ENCODE measurements around the gene PIEZO1.
A peak's percentile ranks its signal among the peaks of the same experiment; 100 is the strongest.
"Not testable (repeated sequence)": the region's sequence is repeated elsewhere in the genome, so short reads cannot be mapped to it uniquely, and the experiment has no call there.

PIEZO1 gene

DNA sequence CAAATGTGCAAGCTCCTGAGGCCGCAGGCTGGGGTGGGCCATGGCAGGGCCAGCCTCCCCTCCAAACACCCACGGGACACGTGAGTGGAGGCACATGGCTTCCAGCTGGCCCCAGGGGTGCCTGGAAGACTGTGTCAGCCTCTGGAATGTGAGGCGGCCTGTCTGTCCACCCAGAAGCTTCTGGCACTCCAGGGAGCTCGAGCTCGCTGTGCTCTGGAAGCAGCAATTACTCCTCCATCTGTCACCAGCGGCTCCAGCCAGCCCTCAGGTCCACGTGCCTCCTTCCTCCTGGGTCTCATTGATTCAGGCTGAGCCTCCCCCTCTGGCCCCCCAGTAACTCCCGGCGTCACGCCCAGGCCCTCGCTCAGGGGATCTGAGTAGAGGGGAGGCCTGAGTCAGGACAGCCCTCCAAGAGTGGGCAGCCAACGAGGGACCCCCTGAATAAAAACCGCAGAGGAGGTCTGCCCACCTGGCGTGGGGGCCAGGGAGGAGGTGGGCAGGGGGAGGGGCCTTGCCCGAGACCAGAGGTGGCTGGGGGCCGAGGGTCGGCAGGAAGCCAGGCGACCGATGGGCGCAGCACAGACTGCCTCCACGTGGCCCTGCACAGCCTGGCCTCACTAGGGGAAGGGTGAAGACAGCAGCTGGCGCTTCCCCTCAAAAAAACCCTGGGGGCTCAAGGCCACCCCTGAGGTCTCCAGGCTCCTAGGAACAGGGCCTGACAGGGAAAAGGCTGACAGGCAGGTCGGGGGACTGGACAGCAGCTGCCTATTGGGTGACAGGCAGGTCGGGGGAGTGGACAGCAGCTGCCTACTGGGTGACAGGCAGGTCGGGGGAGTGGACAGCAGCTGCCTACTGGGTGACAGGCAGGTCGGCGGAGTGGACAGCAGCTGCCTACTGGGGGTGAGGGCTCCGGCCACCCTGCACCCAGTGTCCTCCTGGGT lies 11.9 kb downstream of the PIEZO1 start:
- peak overlapping the region; percentile 78 for H2BK5ac ChIP-seq (ENCODE audit: low read depth, low read length, poor library complexity)
- no peak overlapping the region for H2AK5ac ChIP-seq (ENCODE audit: low read length)
- peak overlapping the region; percentile 9 for H2BK120ac ChIP-seq (ENCODE audit: insufficient read depth, low read length, poor library complexity)
- peak overlapping the region; percentile 91 for H3K27ac ChIP-seq (ENCODE audit: low read depth, low read length)
- H2BK12ac ChIP-seq (ENCODE audit: low read length), result no peak overlapping the region
- peaks cover 0 to 2% of the 10 kb centered on the region in 2 experiments for H3K36me3 ChIP-seq (ENCODE audit: control insufficient read depth in 1 of 2, insufficient read depth in 2 of 2, low read length in 2 of 2)
- H3K27me3 ChIP-seq (ENCODE audit: insufficient read depth, low read length), result no peaks in the 10 kb centered on the region
- H3K4ac ChIP-seq (ENCODE audit: low read depth, low read length), result no peak overlapping the region
- no peak overlapping the region for H3K18ac ChIP-seq (ENCODE audit: low read length)
- no CpG with 5 or more reads among the region's 29 CpGs for WGBS (ENCODE audit: extremely low coverage, insufficient coverage, insufficient read length)
- peak overlapping the region; percentile 27 for H4K91ac ChIP-seq (ENCODE audit: low read depth, low read length)
- DNase-seq, result peak; percentile 90 to 93
- H3K4me1 ChIP-seq (ENCODE audit: control insufficient read depth in 1 of 2, insufficient read depth in 2 of 2, low read length in 2 of 2), result peaks cover 58 to 68% of the 10 kb centered on the region in 2 experiments
- no peak overlapping the region for H3K4me3 ChIP-seq (ENCODE audit: low read depth, low read length)
- H3K79me1 ChIP-seq (ENCODE audit: low read length), result peaks cover 16% of the 10 kb centered on the region
- no peak overlapping the region for H2AFZ ChIP-seq (ENCODE audit: insufficient read depth, low read length, poor library complexity)
- H3K9me3 ChIP-seq (ENCODE audit: insufficient read depth, low read depth, low read length), result no peaks in the 10 kb centered on the region
- no peak overlapping the region for H4K12ac ChIP-seq (ENCODE audit: low read depth, low read length)
- peaks cover 11% of the 10 kb centered on the region for H3K79me2 ChIP-seq (ENCODE audit: control insufficient read depth, insufficient read depth, low read length, poor library complexity)
- no peak overlapping the region for H4K8ac ChIP-seq (ENCODE audit: low read depth, low read length)
- H3K4me2 ChIP-seq (ENCODE audit: low read length), result peak overlapping the region; percentile 58
- no peak overlapping the region for H3K23ac ChIP-seq (ENCODE audit: low read length)
- H3K9ac ChIP-seq (ENCODE audit: low read length), result no peak overlapping the region
- H3K14ac ChIP-seq (ENCODE audit: low read length), result no peak overlapping the region

DNA sequence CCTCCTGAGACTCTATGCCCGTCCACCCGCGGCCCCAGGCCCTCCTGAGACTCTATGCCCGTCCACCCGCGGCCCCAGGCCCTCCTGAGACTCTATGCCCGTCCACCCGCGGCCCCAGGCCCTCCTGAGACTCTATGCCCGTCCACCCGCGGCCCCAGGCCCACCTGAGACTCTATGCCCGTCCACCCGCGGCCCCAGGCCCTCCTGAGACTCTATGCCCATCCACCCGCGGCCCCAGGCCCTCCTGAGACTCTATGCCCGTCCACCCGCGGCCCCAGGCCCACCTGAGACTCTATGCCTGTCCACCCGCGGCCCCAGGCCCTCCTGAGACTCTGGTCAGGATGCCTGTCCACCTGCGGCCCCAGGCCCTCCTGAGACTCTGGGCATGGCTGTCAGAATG lies 13.2 kb downstream of the PIEZO1 start:
- H3K36me3 ChIP-seq (ENCODE audit: control insufficient read depth in 1 of 2, insufficient read depth in 2 of 2, low read length in 2 of 2); H3K9ac ChIP-seq (ENCODE audit: low read length); H3K27me3 ChIP-seq (ENCODE audit: insufficient read depth, low read length); H3K14ac ChIP-seq (ENCODE audit: low read length); H2AK5ac ChIP-seq (ENCODE audit: low read length); H2BK5ac ChIP-seq (ENCODE audit: low read depth, low read length, poor library complexity); H3K27ac ChIP-seq (ENCODE audit: low read depth, low read length); H2BK120ac ChIP-seq (ENCODE audit: insufficient read depth, low read length, poor library complexity); H3K4me3 ChIP-seq (ENCODE audit: low read depth, low read length); H3K23ac ChIP-seq (ENCODE audit: low read length); DNase-seq; H3K4me2 ChIP-seq (ENCODE audit: low read length); H3K9me3 ChIP-seq (ENCODE audit: insufficient read depth, low read depth, low read length); H4K8ac ChIP-seq (ENCODE audit: low read depth, low read length); H3K79me2 ChIP-seq (ENCODE audit: control insufficient read depth, insufficient read depth, low read length, poor library complexity); H2AFZ ChIP-seq (ENCODE audit: insufficient read depth, low read length, poor library complexity); H4K91ac ChIP-seq (ENCODE audit: low read depth, low read length); H4K12ac ChIP-seq (ENCODE audit: low read depth, low read length): not testable (repeated sequence)
- peaks cover 68 to 74% of the 10 kb centered on the region in 2 experiments for H3K4me1 ChIP-seq (ENCODE audit: control insufficient read depth in 1 of 2, insufficient read depth in 2 of 2, low read length in 2 of 2)
- peak overlapping the region; percentile 8 for H2BK12ac ChIP-seq (ENCODE audit: low read length)
- peak overlapping the region; percentile 4 for H3K18ac ChIP-seq (ENCODE audit: low read length)
- peak overlapping the region; percentile 44 for H3K4ac ChIP-seq (ENCODE audit: low read depth, low read length)
- peaks cover 16% of the 10 kb centered on the region for H3K79me1 ChIP-seq (ENCODE audit: low read length)
- WGBS (ENCODE audit: extremely low coverage, insufficient coverage, insufficient read length), result no CpG with 5 or more reads among the region's 23 CpGs

- no peak for DNase-seq
- H3K23ac ChIP-seq (ENCODE audit: low read length), result no peak overlapping the region
- H3K18ac ChIP-seq (ENCODE audit: low read length), result peak overlapping the region; percentile 55
- peak overlapping the region; percentile 70 for H3K14ac ChIP-seq (ENCODE audit: low read length)
- H4K12ac ChIP-seq (ENCODE audit: low read depth, low read length), result no peak overlapping the region
- peaks cover 70 to 78% of the 10 kb centered on the region in 2 experiments for H3K4me1 ChIP-seq (ENCODE audit: control insufficient read depth in 1 of 2, insufficient read depth in 2 of 2, low read length in 2 of 2)
- H2AFZ ChIP-seq (ENCODE audit: insufficient read depth, low read length, poor library complexity), result no peak overlapping the region
- H2BK5ac ChIP-seq (ENCODE audit: low read depth, low read length, poor library complexity), result peak overlapping the region; percentile 43
- H3K79me1 ChIP-seq (ENCODE audit: low read length), result peaks cover 16% of the 10 kb centered on the region
- no peaks in the 10 kb centered on the region for H3K27me3 ChIP-seq (ENCODE audit: insufficient read depth, low read length)
- WGBS (ENCODE audit: extremely low coverage, insufficient coverage, insufficient read length), result no CpG with 5 or more reads among the region's 19 CpGs
- H3K79me2 ChIP-seq (ENCODE audit: control insufficient read depth, insufficient read depth, low read length, poor library complexity), result peaks cover 12% of the 10 kb centered on the region
- peak overlapping the region; percentile 18 for H2BK120ac ChIP-seq (ENCODE audit: insufficient read depth, low read length, poor library complexity)
- no peak overlapping the region for H3K4me2 ChIP-seq (ENCODE audit: low read length)
- H3K4ac ChIP-seq (ENCODE audit: low read depth, low read length), result peak overlapping the region; percentile 51
- peak overlapping the region; percentile 65 for H4K91ac ChIP-seq (ENCODE audit: low read depth, low read length)
- peaks cover 0 to 2% of the 10 kb centered on the region in 2 experiments for H3K36me3 ChIP-seq (ENCODE audit: control insufficient read depth in 1 of 2, insufficient read depth in 2 of 2, low read length in 2 of 2)
- H4K8ac ChIP-seq (ENCODE audit: low read depth, low read length), result peak overlapping the region; percentile 36
- no peak overlapping the region for H3K4me3 ChIP-seq (ENCODE audit: low read depth, low read length)
- peak overlapping the region; percentile 28 for H3K27ac ChIP-seq (ENCODE audit: low read depth, low read length)
- H2BK12ac ChIP-seq (ENCODE audit: low read length), result peak overlapping the region; percentile 87
- H3K9ac ChIP-seq (ENCODE audit: low read length), result no peak overlapping the region
- H2AK5ac ChIP-seq (ENCODE audit: low read length), result peak overlapping the region; percentile 81
- H3K9me3 ChIP-seq (ENCODE audit: insufficient read depth, low read depth, low read length), result no peaks in the 10 kb centered on the region
Measured at GRCh38 chr16:88771294-88771772, 13.7 kb downstream of the PIEZO1 start.

GRCh38 chr16:88770461-88771293 lies 14.3 kb downstream of the PIEZO1 start:
- Histone ChIP-seq H4K12ac (ENCODE audit: low read depth, low read length) (no peak overlapping the region), H3K4me3 (ENCODE audit: low read depth, low read length) (no peak overlapping the region), H3K4me1 (ENCODE audit: control insufficient read depth in 1 of 2, insufficient read depth in 2 of 2, low read length in 2 of 2) (peaks cover 74 to 82% of the 10 kb centered on the region in 2 experiments), H3K4me2 (ENCODE audit: low read length) (no peak overlapping the region), H3K27me3 (ENCODE audit: insufficient read depth, low read length) (no peaks in the 10 kb centered on the region), H3K23ac (ENCODE audit: low read length) (no peak overlapping the region), H2AFZ (ENCODE audit: insufficient read depth, low read length, poor library complexity) (peak overlapping the region; percentile 2), H3K4ac (ENCODE audit: low read depth, low read length) (peak overlapping the region; percentile 6), H3K27ac (ENCODE audit: low read depth, low read length) (peak overlapping the region; percentile 38), H3K9me3 (ENCODE audit: insufficient read depth, low read depth, low read length) (no peaks in the 10 kb centered on the region), H2BK12ac (ENCODE audit: low read length) (peak overlapping the region; percentile 87), H2BK5ac (ENCODE audit: low read depth, low read length, poor library complexity) (peak overlapping the region; percentile 43), H2AK5ac (ENCODE audit: low read length) (peak overlapping the region; percentile 10), H3K14ac (ENCODE audit: low read length) (peak overlapping the region; percentile 70), H3K79me1 (ENCODE audit: low read length) (peaks cover 16% of the 10 kb centered on the region), H4K91ac (ENCODE audit: low read depth, low read length) (peak overlapping the region; percentile 65), H3K9ac (ENCODE audit: low read length) (no peak overlapping the region), H4K8ac (ENCODE audit: low read depth, low read length) (peak overlapping the region; percentile 1), H3K18ac (ENCODE audit: low read length) (peak overlapping the region; percentile 55), H3K36me3 (ENCODE audit: control insufficient read depth in 1 of 2, insufficient read depth in 2 of 2, low read length in 2 of 2) (no peaks in the 10 kb centered on the region), H3K79me2 (ENCODE audit: control insufficient read depth, insufficient read depth, low read length, poor library complexity) (peaks cover 12% of the 10 kb centered on the region), H2BK120ac (ENCODE audit: insufficient read depth, low read length, poor library complexity) (peak overlapping the region; percentile 18)
- peak; percentile 91 to 98 for DNase-seq
- WGBS (ENCODE audit: extremely low coverage, insufficient coverage, insufficient read length), result no CpG with 5 or more reads among the region's 41 CpGs

Measured in trophoblast cell (in vitro differentiated cells and primary cell).